ENCODE measurements around the gene PRSS8.
"Not testable (repeated sequence)": the region's sequence is repeated elsewhere in the genome, so short reads cannot be mapped to it uniquely, and the experiment has no call there.

The PRSS8 gene

DNA sequence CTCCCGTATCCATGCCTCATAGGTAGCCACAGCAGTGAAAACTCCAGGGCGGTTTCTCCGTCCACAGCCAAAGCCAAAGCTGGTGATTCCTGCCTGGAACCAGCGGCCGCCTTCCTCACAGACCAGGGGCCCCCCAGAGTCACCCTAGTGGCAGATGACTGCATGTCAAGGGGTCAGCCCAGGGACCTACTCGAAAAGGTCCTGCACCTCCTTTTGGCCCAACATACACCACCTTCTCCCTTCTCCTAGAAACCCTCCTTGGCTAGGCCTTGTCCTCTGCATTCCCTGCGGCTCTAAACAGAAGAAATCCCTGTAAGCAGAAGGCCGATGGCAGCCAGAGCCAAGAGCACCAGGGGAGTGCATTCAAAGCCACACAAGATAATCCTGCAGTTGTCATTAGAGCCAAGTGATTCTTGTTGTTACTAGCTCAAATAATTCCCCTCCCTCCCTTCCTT, 8.2 kb upstream of the PRSS8 start:
- no peak for DNase-seq

DNA sequence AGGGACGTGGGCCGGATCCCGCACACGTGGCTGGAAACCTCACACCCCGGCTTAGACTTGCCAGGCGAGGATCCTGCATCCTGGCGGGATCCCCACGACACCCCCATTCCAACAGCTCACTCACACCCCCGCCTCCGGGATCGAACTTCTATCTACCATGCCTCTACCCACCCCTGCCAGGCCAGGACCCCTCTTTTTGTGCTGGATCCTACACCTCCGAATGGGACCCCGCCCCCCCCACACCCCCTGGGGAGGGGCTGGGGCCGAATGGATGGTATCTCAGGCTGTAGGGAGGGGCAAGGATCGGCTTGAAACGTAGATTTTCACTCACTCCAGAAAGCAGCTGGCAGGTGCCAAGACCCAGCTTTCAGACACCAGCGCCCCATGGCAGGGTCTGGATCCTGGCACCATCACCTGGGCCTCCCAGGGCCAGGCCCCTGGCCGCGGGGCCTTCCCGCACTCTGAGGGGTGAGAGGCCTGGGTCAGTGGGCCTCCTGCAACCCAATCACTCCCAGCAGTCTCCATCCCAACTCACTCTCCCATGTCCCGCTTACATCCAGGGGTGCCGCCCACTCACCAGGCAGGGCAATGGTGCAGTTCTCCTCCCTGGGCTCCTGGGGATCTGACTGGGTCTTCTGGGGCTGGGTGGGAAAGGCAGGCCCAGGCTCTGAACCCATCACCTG, 7.6 kb upstream of the PRSS8 start:
- DNase-seq, result no peak

DNA sequence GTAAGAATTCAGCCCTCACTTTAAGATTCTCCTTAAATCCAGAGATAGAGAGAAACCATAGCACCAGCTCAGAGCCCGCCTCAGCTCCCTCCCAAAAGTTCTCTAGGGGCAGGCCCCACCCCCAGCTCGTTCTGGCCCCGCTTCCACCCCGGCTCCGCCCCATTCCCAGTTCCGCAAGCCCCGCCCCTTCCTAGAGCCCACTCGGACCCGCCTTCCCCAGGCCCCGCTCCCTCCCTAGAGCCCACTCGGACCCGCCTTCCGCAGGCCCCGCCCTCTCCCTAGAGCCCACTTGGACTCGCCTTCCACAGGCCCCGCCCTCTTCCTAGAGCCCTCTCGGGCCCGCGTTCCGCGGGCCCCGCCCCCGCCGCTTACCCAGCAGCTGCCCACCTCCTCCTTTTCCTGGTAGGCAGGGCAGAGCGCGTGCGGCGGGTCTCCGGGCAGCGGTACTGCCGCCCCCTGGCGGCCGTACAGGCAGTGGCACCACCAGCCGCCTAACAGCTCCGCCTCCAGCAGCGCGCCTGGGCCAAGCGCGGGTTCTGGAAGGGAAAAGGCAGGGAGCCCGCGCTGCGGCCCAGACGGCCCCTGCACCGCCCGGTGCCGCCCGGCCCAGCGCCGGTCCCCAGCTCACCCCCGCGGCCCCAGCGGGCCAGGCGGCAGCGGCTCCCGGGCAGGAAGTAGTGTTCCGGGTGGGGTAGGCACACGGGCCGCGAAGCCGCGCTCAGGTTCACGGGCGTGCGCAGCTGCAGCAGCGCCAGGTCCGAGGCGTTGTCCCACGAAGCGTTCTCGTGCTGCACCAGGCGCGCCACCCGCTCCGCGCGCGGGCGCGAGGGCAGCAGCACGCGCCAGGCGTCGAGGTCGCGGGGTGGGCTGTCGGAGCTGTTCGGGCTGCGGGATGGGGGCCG, 6.8 kb upstream of the PRSS8 start:
- peak; percentile 98 for DNase-seq

DNA sequence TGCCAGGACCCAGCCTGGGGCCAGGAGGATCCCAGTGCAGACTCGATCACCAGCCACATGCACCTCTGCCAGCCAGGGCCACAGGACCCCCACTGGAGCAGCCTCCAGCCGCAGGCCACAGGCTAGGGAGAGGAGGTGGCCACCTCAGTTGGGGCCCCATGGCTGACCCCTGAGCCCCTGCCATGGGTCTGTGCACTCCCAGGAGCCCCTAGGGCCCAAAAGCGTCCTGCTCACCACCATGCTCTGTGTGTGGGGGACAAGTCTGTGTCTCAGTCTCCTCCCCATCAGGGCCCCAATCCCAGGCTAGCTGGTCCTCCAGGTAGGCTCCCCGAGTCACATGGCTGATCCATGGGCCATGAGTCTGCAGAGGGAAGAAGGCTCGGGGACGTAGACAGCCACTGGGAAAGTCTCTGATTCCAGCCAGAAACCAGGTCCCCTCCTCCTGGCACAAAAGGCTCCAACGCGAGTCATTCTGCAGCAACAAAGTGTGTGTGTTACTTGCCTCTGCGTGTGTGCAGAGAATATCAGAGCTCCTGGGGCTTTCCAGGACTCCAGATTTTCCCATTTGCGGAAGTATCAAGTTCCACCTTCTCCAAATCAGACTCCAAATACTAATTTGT, 6.1 kb upstream of the PRSS8 start:
- DNase-seq, result peak; percentile 58

DNA sequence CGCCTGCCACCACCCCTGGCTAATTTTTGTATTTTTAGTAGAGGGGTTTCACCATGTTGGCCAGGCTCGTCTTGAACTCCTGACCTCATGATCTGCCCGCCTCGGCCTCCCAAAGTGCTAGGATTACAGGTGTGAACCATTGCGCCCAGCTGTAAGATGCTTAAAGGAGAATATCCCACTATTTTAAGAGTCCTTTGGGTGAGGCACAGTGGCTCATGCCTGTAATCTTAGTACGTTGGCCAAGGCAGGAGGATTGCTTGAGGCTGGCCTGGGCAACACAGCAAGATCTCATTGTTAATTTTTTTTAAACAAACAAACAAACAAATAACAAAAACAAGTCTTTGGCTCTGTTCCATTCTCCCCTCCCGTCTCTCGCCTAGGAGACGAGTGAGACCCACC, 5.5 kb upstream of the PRSS8 start:
- not testable (repeated sequence) for DNase-seq

DNA sequence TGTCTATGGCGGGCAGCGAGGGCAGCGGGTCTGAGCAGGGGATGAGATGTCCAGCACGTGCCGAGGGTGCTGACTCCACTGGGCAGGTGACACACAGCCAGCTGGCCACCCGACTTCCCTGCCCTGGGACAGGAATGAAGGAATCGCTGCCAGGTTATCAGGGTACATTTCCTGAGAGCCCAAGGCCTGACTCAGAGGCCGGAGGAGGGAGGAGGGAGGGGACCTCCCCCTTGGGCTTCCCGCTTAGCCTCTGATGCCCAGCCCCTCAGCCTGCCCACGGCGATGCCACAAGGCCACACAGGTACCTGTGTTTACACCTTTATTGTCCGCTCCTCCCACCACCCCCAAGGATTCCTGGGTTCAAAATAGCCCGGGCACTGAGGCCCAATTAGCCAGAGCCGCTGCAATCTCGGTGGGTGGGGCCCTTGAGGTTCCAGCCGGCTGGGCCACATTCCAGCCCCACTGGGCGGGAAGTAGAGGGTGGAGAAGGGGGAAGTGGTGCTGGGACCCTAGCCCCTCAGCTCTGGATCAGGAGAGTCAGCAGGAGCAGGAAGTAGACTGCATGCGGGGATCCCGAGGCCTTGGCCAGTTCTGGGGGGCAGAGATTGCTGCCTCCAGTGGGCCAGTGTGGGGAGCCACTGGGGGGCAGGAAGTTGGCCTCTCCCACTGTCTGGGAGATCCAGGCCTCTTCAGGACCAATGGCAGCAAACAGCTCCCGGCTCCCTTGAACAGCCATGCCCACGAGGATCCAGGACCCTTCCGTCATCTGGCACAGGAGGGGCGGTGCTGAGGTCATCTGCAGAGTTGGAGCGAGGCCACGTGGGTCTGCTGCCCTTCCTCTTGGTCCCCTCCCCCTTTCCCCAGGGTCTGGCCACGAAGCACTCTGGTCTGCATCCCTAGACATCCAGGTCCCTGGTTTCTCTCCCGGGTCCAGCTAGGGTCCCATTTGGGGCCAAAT, 3.4 kb upstream of the PRSS8 start:
- DNase-seq, result no peak

DNA sequence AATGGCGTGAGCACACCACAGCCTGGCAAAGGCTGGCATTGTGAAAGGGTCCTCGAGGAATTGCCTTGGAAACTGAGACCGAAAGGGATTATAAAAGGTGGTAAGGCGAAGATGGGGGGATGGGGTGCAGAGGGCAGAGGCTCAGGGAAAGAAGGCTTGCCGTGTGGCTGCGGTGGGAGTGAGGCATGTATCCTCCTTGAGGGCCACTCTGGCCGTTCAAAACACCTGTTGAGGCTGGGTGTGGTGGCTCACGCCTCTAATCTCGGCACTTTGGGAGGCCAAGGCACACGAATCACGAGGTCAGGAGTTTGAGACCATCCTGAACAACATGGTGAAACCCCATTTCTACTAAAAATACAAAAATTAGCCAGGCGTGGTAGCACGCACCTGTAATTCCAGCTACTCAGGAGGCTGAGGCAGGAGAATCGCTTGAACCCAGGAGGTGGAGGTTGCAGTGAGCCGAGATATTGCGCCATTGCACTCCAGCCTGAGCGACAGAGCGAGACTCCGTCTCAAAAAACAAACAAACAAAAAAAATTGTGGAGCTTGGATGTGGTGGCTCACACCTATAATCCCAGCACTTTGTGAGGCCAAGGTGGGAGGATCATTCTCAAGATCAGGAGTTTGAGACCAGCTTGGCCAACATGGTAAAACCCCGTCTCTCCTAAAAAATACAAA, 1.4 kb upstream of the PRSS8 start:
- DNase-seq, result not testable (repeated sequence)

DNA sequence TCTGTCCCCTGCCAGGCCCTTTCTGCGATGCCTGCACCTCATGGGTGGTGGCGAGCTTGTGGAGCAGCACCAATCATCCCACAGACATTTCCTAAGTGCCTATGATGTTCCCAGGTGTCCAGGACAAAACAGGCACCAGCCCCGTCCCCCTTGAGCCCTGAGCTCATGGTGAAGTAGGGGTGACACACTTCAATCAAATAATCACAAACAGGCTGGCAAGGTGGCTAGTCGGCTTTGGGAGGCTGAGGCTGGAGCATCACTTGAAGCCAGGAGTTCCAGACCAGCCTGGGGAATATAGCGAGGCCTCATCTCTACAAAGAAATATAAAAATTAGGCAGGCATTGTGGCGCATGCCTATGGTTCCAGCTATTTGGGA, 748 bp upstream of the PRSS8 start:
- DNase-seq, result no peak

DNA sequence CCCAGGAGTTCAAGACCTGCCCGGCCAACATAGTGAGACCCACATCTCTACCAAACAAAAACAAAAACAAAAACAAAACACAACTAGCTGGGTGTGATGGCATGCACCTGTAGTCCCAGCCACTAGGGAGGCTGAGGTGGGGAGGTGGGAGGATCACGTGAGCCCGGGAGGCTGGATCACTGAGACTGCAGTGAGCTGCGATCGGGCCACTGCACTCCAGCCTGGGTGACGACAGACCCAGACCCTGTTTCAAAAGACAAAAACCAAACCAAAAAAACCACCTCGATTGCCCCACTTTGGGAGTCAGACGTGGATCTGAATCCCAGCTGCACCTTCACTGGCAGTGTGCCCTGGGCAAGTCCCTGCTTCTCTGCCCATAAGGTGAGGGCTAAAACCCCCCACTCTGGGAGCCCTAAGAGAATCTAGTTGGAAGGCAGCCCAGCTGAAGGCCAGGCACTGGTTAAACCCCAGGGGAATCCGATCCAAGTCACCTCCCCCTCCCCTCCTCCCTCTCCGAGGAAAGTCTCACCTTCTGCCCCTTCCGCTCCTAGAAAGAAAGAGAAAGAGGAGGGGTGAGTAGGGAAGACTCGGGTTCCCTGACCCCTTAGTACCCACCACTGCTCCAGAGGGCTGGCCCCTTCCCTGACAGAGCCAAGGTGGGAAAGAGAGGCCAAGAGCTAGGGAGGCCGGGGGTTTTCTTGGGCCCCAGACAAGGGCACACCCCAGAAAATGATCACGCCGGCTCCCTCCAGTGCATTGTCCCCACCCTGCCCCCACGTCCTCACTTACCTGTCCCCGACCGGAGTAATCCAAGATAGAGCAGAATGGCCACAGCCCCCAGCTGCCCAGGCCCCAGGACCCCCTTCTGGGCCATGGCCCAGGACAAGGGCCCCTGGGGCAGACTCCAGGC, 647 bp downstream of the PRSS8 start:
- DNase-seq, result no peak

DNA sequence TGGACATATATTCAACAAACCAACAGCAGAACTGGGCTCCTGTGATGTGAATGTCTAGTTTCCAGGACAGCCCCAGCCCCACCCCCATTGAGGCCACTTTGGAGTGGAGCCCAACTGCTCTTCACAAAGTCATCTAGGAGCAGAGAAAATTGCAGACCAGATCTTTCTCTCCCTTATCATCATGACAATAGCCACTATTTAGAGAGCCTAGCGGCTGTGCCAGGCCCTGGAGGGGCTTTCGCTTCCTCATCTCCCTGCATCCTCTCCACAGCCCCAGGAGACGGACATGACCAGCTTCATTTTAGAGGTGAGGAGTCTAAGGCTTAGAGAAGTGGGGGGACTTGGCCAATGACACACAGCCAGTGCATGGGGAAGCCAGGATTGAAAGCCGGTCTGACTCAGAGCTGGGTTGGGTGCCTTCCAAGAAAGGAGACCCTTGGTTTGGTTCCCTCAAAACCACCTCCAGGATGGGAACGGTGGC, 1.4 kb downstream of the PRSS8 start:
- no peak for DNase-seq

DNA sequence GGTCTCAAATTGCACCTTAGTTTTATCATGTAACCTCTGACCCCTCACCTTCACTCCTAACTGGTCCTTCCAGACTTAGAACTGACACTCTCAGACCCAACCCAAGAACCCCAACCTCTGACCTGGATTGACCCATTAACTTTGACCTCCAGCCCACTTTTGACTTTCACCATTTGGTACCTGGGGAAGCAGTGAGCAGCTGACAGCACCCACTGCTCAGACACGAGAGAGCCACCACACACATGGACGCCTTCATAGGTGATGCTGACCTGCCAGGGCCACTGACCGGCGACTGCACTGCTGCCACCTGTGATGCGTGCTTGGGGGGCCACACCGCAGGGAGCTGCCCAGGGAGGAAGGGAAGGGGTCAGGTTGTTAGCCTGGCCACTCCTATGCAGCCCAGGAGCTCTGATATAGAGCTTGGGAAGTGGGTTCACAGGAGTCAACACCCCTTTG, 2.5 kb downstream of the PRSS8 start:
- no peak for DNase-seq

DNA sequence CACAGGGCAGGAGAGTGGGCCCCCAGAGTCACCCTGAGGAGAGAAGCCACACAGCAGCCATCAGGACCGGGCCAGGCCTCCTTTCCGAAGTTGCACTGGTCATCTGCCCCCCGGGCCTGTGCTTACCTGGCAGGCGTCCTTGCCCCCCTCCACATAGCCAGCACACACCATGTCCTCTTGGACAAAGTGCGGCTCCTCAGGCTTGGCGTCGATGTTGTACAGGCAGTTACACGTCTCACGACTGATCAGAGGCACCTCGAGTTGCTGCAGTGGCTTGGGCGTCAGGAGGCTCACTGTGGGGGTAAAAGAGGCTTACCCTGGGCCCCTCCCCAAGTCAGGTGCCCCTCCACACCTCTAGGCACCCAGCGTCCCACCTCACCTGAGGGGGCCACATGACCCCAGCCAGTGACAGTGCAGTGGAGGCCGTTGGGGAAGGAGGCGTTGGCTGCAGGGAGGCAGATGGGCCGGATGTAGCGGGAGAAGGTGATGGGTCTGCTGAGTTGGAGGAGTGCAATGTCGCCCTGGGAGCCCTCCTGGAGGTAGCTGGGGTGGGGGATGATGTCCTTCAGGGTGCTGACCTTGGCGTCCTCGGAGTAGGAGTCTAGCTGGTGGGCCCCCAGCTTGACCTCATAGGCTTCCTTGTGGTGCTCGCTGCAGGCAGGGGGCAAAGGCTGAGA, 3.1 kb downstream of the PRSS8 start:
- no peak for DNase-seq

DNA sequence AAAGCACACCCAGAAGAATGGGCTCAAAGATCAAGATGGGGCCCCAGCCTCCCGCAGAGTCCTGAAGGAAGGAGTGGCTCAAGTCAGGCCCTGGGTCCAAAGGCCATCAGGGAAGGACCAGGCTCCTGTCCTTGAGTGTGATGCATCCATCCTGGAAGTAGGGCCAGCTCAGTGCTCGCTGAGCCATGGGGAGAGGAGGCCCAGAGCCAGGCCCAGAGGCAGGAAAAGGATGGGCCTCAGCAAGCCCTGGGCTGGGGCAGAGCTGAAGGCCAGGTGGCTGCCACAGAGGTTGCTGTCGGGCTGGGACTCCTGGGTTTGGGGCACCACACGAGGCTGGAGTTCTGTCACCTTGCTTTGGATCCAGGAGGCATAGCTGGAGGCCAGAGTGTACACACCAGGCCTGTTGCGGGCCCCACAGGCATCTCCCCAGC, 3.7 kb downstream of the PRSS8 start:
- no peak for DNase-seq

DNA sequence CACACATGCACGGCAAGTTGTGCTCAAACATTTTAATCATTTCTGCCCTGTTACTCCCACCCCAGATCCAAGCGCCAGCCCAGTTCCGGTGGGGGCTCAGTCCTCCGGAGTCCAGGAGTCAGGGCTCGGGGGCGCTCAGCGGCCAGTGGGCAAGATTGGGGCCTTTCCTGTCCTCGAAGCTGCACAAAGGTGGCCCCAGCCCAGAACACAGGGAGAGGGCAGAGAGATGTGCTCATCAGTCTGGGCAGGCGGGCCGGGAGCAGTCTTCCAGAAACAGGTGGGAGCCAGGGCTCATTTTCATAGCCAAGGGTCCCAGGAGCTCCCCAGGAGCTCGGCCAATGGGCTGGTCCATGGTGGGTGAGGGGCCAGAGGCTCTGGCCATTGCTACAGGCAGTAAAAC, 4.1 kb downstream of the PRSS8 start:
- no peak for DNase-seq

DNA sequence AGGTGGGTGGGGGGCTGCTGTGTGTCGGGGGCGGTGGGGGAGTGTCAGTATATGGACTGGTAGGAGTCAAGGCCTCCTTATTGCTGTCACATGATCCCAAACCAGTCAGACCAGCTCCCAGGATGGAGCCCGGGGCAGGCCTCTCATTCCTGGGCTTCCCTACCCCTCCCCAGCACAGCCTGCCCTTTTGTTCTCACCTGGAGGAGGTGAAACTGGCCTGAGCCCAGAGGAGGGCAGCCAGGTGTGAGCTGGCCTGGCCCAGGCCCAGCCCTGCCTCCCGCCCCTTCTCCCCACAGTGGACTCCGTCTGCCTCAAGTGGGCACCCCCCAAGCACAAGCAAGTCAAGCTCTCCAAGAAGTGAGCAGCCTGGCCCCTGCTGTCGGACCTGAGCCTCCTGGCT, 4.6 kb downstream of the PRSS8 start:
- no peak for DNase-seq

DNA sequence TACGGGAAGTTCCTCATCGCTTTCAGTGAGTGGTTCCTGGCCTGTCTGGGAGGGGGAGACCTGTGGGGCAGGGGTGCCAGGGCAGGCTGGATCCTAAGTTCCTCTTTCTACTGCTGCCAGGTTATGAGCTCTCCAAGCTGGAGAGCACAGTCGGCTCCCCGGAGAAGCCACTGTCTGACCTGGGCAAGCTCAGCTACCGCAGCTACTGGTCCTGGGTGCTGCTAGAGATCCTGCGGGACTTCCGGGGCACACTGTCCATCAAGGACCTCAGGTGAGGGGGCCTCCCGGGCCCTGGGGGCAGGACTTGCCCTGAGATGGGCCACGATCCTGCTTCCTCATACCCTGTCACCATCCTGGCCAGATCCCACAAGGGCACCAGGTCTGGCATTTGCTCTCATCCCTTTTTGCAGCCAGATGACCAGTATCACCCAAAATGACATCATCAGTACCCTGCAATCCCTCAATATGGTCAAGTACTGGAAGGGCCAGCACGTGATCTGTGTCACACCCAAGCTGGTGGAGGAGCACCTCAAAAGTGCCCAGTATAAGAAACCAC, 5.1 kb downstream of the PRSS8 start:
- DNase-seq, result no peak

DNA sequence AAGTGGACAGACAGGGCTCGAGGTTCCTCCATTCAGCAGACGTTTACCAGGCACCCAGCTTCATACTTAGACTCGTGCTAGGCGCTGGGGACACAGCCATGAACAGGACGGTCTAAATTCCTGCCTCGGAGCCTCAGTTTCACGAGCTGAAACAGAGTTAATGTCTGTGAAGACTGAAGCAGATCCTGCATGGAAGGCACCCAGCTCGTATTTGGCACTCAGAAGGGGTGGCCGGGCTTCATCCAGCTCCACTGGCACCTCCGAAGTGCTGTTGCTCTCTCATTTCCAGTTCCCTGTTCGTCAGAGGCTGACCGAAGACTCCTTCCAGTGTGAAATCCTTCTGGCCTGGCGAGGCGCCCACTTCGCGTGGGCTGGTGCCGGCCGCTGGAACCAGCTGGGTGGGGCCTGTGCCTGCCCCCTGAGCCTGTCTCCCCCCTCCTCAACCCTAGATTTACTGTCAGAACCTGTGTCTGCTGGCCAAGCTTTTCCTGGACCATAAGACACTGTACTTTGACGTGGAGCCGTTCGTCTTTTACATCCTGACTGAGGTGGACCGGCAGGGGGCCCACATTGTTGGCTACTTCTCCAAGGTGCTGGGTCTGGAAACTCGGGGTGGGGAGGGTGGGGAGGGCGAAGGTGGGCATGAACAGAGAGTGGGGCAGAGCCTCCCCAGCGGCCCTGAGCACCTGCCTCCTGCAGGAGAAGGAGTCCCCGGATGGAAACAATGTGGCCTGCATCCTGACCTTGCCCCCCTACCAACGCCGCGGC, 5.8 kb downstream of the PRSS8 start:
- DNase-seq, result no peak

DNA sequence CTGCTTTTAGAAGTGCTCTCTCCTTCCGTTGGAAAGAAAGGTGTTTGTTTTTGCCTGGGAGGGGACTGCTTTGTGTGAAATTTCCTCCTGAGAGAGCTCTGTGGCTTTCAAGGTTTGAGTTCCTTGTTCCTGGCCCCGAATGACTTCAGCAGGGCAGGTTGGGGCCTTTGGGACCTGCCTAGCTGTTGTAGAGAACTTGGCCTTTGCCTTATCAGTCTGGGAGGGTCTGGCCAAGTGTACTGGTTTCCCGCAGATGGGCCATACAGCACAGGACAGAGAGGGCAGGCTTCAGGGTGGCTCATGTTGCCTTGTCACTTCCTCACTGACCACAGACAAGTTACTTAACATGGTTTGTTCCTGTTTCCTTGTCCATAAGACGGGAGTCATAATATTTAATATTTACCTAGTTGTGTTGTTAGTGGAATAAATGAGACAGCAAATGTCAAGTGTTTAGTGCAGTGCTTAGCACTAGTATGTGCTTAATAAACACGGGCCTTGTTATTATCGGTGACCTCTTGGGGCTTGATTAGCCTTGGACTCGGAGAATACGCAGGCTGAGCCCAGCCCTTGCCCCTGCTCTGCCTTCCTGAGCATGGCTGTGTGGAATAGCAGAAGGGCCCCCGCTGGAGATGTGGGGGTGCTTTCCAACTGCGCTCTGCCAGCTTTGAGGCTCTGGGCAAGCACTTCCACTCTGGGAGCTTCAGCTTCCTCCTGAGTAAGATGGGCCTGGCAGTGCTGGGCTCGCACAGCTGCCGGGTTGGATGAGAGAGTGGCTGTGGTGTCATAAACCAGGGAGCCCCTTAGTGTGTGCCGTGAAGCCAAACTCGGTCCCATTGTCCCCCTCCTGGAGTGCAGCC, 6.6 kb downstream of the PRSS8 start:
- no peak for DNase-seq

All from SHP77 treated with DMSO at 0.1 percent for 48 hours (cell line).